Activated T-cell treated with anti-CD3 and anti-CD28 coated beads for 1 hour (primary cell): Measurements from ENCODE around the gene ATG7.

Experiments used
- DNase-seq: peaks from one replicate; pipeline ENCODE4 v3.0.0-alpha.2; 2020; ENCODE audit warnings: low read depth

Gene ATG7

DNA sequence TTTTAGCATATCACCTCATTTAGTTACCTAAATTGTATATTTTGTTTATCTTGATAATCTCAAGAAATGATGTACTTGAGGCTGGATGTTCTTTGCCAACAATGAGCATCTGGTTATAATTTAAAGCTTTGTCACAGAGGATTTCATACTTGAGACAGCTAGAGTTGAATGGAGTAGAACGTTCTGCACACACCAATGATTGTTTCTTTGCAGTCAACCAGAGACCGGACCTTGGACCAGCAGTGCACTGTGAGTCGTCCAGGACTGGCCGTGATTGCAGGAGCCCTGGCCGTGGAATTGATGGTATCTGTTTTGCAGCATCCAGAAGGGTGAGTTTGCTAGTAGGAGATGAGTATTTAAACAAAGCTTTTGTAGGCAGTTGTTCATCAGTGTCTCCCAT is 90.4 kb downstream of the ATG7 start:
- DNase-seq: no peak

DNA sequence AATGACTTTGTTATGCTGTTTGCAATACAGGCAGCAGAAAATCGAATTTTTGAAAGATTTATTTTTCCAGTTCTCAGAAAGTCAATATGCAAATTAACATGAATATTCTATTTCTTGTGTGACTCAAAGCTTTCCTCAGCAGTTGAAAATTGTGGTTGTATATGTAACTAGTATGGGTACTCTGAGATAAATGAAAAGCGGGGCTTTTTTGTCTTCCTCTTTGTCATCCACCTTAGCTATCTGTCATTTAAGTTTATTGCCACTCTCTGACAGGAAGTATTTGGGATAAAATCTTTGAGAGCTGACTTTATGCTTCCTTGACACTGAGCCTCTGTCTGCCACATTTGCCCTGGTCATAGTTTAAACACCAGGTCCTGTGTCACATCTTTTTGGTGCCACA is 91.5 kb downstream of the ATG7 start:
- DNase-seq: no peak

DNA sequence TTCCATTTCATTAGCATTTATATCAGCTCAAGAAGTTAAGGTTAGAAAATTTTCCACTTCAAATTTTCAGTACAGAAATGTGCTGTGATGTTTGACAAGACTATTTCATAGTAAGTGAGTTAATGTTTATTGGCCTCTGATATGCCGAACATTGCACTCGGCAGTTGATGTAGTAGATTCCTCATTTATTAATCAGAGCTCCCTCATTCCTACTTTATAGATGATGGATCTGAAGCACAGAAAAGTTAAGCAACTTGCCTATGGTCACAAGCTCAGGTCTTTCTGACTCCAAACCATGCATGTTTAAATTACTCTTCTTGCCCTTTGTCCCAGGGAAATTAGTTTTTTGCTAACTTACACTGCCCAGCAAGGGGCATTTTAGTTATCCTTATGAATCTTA is 92.0 kb downstream of the ATG7 start:
- DNase-seq: no peak

- no peak for DNase-seq
These were observed 95.0 kb downstream of the ATG7 start for GRCh38 chr3:11367143-11367693.

GRCh38 chr3:11370191-11370590 is 98.0 kb downstream of the ATG7 start:
- no peak for DNase-seq

GRCh38 chr3:11370966-11371365 is 98.8 kb downstream of the ATG7 start:
- no peak for DNase-seq

GRCh38 chr3:11371747-11372146 is 99.5 kb downstream of the ATG7 start:
- DNase-seq: no peak

DNA sequence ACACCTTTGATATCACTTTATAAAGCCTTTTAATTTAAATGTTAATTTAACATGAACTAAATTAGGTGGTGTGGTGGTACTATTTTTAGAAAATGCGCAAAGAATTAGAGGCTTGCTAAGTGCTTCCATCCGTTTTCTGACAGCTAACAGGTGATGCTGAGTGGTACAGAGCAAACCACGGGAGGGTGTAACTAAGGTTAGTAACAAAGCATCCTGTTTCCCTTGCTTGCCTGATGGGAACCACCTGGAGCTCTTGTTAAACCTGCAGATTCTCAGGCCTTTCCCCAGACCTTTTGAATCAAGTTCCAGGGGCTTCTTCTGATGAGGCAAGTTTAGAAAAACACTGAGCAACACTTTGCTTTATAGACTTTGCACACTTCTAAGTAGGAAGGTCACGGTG is 101.0 kb downstream of the ATG7 start:
- DNase-seq: no peak

DNA sequence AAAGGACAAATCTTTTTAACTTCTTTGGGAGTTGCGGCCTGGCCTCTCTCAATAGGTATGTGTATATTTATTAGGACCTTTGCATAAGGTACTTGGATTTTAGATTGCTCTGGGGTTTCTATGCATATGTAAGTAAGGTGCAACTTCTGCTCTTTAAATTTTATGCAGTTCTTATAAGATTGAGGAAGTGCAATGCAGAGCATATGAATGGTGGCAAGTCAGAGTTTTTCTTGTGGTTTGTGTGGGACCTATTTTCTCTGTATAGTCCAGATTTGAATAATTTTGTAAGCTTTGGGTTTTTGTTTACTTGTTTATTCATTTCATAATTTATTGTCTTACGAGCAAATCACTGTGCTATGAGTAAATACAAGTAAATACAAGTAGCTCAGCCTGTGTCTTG is 101.5 kb downstream of the ATG7 start:
- no peak for DNase-seq

GRCh38 chr3:11375333-11376088 is 103.3 kb downstream of the ATG7 start:
- DNase-seq: no peak

- DNase-seq: no peak
These were observed 105.5 kb downstream of the ATG7 start for GRCh38 chr3:11377719-11378118.

GRCh38 chr3:11379238-11379823 is 107.1 kb downstream of the ATG7 start:
- no peak for DNase-seq

- no peak for DNase-seq
These were observed 107.9 kb downstream of the ATG7 start for GRCh38 chr3:11379824-11380701.

DNA sequence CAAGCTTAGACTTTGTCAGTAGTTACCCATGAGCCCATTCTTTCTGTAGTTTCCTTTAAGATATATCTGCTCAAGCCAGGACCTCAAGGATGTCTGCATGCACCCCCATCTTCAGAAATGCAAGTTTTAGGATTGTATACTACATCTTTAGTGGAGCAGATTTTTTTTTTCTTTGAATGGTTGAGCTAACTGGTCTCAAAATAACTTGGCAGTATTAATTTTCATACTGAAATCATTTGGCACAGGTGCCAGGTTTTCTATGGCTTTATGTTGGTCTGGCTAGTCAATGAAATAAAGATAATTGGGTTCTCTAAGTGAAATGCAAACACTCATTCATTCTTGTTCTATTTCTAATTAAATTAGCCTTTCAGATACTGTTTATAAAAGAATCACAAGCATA is 108.9 kb downstream of the ATG7 start:
- DNase-seq: no peak

- DNase-seq: no peak
These were observed 109.4 kb downstream of the ATG7 start for GRCh38 chr3:11381563-11381962.

GRCh38 chr3:11382146-11382745 is 110.0 kb downstream of the ATG7 start:
- DNase-seq: no peak

GRCh38 chr3:11384074-11384473 is 111.9 kb downstream of the ATG7 start:
- no peak for DNase-seq

DNA sequence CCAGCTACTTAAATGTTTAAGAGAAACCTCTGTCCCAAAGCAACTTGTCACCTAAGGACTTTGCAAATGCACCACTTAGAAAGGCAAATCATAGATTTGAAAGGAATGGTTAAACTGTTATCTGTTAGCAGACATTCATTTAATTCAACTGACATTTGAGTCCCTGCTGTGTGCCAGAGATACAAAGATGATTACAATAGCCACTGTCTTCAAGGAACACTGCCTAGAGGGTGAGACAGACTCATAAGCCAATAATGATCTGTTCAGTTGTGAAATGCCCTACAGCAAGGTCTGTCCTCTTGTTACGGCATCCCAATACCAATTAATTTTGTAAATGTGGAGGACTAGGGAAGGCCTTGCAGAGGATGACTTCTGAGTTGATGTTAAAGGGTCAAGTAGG is 113.1 kb downstream of the ATG7 start:
- no peak for DNase-seq

DNA sequence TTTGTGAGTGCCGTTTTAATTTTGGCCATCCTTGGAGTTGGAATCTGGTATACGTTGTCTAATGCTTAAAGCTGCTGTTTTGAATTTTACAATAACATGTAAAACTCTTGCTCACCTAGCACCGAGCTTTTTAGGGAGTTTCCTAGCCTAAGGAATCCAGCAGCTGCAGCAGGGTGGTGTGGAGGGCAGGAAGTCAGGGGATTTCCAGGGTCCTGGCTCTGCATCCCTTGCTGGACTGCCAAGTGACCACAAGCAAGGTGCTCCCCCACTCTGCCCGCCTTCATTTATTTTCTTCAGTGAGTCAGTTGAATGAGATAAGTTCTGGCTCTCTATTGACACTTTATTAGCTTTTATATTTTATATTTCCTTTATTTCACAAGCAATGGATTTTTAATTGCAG is 113.7 kb downstream of the ATG7 start:
- DNase-seq: no peak

GRCh38 chr3:11386465-11387113 is 114.4 kb downstream of the ATG7 start:
- DNase-seq: no peak

GRCh38 chr3:11389386-11390268 is 117.4 kb downstream of the ATG7 start:
- no peak for DNase-seq
